ENCODE measurements around the gene ENPEP. TPM values are rescaled to one million over a fixed set of nuclear protein-coding genes. Genes with fewer than 3 reads are reported as not detected.

The ENPEP gene
- total RNA-seq, 1 donor from 2014 or later: 8.6 TPM

- H3K27ac Mint-ChIP-seq: no peak overlapping the region
Measured at GRCh38 chr4:110510277-110510676, 34.3 kb downstream of the ENPEP start.

GRCh38 chr4:110510955-110511544 lies 35.1 kb downstream of the ENPEP start:
- Mint-ChIP-seq H3K36me3 (no peaks in the 10 kb centered on the region), H3K4me3 (no peak overlapping the region), H3K9me3 (no peaks in the 10 kb centered on the region), H3K27ac (no peak overlapping the region), H3K27me3 (no peaks in the 10 kb centered on the region), H3K4me1 (ENCODE audit: unreplicated experiment) (no peaks in the 10 kb centered on the region)
- no peak for DNase-seq (ENCODE audit: extremely low spot score, unreplicated experiment)
- peak; percentile 90 for TF ChIP-seq CTCF (conservative IDR thresholded peaks at IDR 0.05)

More at GRCh38 chr4:110510277-110510676, 34.3 kb downstream of the ENPEP start:
- Mint-ChIP-seq H3K27me3 (no peaks in the 10 kb centered on the region), H3K4me3 (no peak overlapping the region), H3K36me3 (no peaks in the 10 kb centered on the region), H3K4me1 (ENCODE audit: unreplicated experiment) (no peaks in the 10 kb centered on the region), H3K9me3 (no peaks in the 10 kb centered on the region)
- no peak for DNase-seq (ENCODE audit: extremely low spot score, unreplicated experiment)
- no peak for TF ChIP-seq CTCF (conservative IDR thresholded peaks at IDR 0.05)

- no peaks in the 10 kb centered on the region for H3K9me3 Mint-ChIP-seq
- no peak for DNase-seq (ENCODE audit: extremely low spot score, unreplicated experiment)
- no peak overlapping the region for H3K27ac Mint-ChIP-seq
- no peaks in the 10 kb centered on the region for H3K27me3 Mint-ChIP-seq
- H3K4me1 Mint-ChIP-seq (ENCODE audit: unreplicated experiment): peaks cover 4% of the 10 kb centered on the region
- no peak overlapping the region for H3K4me3 Mint-ChIP-seq
- H3K36me3 Mint-ChIP-seq: no peaks in the 10 kb centered on the region
- TF ChIP-seq CTCF (conservative IDR thresholded peaks at IDR 0.05): no peak
Measured at GRCh38 chr4:110512901-110513300, 36.9 kb downstream of the ENPEP start.

- Mint-ChIP-seq H3K4me1 (ENCODE audit: unreplicated experiment) (peaks cover 4% of the 10 kb centered on the region), H3K27ac (no peak overlapping the region), H3K4me3 (no peak overlapping the region), H3K9me3 (no peaks in the 10 kb centered on the region), H3K36me3 (no peaks in the 10 kb centered on the region), H3K27me3 (no peaks in the 10 kb centered on the region)
- DNase-seq (ENCODE audit: extremely low spot score, unreplicated experiment): no peak
- TF ChIP-seq CTCF (conservative IDR thresholded peaks at IDR 0.05): peak; percentile 87
Measured at GRCh38 chr4:110514889-110515479, 39.0 kb downstream of the ENPEP start.

- Mint-ChIP-seq H3K4me3 (no peak overlapping the region), H3K27ac (no peak overlapping the region), H3K4me1 (ENCODE audit: unreplicated experiment) (peaks cover 4% of the 10 kb centered on the region), H3K9me3 (no peaks in the 10 kb centered on the region), H3K36me3 (no peaks in the 10 kb centered on the region), H3K27me3 (no peaks in the 10 kb centered on the region)
- no peak for DNase-seq (ENCODE audit: extremely low spot score, unreplicated experiment)
- TF ChIP-seq CTCF (conservative IDR thresholded peaks at IDR 0.05): no peak
Measured at GRCh38 chr4:110515676-110516075, 39.7 kb downstream of the ENPEP start.
